ENCODE results near the gene PACS1. TPM values are rescaled to one million over a fixed set of nuclear protein-coding genes. Genes with fewer than 3 reads are reported as not detected.

The PACS1 gene
- total RNA-seq, 1 experiment from 2014 or later, result 91.8 TPM

DNA sequence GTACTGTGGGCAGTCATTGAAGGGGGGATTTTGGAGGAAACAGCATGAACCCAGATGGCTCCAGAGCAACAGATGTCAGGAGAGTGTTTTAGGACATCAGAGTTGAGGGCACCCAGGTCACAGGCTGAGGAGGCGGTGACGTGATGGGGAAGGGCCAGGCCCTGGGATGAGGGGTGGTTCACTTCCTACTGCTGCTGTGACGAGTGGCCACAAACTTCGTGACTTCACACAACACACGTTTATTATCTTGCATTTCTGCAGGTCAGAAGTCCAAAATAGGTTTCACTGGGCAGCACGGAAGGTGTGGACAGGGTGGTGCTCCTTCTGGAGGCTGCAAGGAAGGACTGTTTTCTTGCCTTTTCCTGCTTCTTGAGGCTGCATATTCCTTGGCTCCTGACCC is 120.7 kb downstream of the PACS1 start:
- ATAC-seq, result no peak
- Histone ChIP-seq H3K27me3 (ENCODE audit: control insufficient read depth, insufficient read depth, low read length) (no peaks in the 10 kb centered on the region), H3K27ac (ENCODE audit: low read length) (no peak overlapping the region), H3K9me3 (ENCODE audit: control insufficient read depth, insufficient read depth, low read depth, low read length) (peaks cover 5% of the 10 kb centered on the region; the same call in 1 of the 2 replicates), H3K4me3 (ENCODE audit: low read depth in 2 of 2, low read length in 2 of 2) (no peak overlapping the region), H3K36me3 (ENCODE audit: control insufficient read depth, insufficient read depth, low read length) (no peaks in the 10 kb centered on the region), H3K4me1 (ENCODE audit: control insufficient read depth, insufficient read depth, low read length) (no peaks in the 10 kb centered on the region)
- DNase-seq (ENCODE audit: low read depth, low spot score), result no peak
- in situ Hi-C loops (cut with HindIII; ENCODE audit: low pct_unique_long_range_greater_than_20kb, low sequenced_read_pairs) (no loop called here), intact Hi-C loops (cut with micrococcal nuclease; ENCODE audit: unreplicated experiment) (no loop called here)
- TF ChIP-seq POLR2AphosphoS5 (IDR thresholded peaks at IDR 0.05; ENCODE audit: low read depth, low read length), result no peak
- TF ChIP-seq, protein P1, sequence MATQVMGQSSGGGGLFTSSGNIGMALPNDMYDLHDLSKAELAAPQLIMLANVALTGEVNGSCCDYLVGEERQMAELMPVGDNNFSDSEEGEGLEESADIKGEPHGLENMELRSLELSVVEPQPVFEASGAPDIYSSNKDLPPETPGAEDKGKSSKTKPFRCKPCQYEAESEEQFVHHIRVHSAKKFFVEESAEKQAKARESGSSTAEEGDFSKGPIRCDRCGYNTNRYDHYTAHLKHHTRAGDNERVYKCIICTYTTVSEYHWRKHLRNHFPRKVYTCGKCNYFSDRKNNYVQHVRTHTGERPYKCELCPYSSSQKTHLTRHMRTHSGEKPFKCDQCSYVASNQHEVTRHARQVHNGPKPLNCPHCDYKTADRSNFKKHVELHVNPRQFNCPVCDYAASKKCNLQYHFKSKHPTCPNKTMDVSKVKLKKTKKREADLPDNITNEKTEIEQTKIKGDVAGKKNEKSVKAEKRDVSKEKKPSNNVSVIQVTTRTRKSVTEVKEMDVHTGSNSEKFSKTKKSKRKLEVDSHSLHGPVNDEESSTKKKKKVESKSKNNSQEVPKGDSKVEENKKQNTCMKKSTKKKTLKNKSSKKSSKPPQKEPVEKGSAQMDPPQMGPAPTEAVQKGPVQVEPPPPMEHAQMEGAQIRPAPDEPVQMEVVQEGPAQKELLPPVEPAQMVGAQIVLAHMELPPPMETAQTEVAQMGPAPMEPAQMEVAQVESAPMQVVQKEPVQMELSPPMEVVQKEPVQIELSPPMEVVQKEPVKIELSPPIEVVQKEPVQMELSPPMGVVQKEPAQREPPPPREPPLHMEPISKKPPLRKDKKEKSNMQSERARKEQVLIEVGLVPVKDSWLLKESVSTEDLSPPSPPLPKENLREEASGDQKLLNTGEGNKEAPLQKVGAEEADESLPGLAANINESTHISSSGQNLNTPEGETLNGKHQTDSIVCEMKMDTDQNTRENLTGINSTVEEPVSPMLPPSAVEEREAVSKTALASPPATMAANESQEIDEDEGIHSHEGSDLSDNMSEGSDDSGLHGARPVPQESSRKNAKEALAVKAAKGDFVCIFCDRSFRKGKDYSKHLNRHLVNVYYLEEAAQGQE (IDR thresholded peaks at IDR 0.05; ENCODE audit: insufficient read depth in 1 of 2, low read depth in 2 of 2, low read length in 1 of 2), result no peak
- TF ChIP-seq, protein P2, sequence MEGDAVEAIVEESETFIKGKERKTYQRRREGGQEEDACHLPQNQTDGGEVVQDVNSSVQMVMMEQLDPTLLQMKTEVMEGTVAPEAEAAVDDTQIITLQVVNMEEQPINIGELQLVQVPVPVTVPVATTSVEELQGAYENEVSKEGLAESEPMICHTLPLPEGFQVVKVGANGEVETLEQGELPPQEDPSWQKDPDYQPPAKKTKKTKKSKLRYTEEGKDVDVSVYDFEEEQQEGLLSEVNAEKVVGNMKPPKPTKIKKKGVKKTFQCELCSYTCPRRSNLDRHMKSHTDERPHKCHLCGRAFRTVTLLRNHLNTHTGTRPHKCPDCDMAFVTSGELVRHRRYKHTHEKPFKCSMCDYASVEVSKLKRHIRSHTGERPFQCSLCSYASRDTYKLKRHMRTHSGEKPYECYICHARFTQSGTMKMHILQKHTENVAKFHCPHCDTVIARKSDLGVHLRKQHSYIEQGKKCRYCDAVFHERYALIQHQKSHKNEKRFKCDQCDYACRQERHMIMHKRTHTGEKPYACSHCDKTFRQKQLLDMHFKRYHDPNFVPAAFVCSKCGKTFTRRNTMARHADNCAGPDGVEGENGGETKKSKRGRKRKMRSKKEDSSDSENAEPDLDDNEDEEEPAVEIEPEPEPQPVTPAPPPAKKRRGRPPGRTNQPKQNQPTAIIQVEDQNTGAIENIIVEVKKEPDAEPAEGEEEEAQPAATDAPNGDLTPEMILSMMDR (IDR thresholded peaks at IDR 0.05), result no peak
- TF ChIP-seq SIN3A (IDR thresholded peaks at IDR 0.05; ENCODE audit: borderline replicate concordance, insufficient read depth, low read depth, low read length), result no peak
- no peak for TF ChIP-seq TCF7L2 (IDR thresholded peaks at IDR 0.05; ENCODE audit: low read depth, low read length)
- ChIA-PET CTCF (no interaction called here), POLR2A (no interaction called here)
- no TSS peak for BruUV-seq (replicated peaks)

DNA sequence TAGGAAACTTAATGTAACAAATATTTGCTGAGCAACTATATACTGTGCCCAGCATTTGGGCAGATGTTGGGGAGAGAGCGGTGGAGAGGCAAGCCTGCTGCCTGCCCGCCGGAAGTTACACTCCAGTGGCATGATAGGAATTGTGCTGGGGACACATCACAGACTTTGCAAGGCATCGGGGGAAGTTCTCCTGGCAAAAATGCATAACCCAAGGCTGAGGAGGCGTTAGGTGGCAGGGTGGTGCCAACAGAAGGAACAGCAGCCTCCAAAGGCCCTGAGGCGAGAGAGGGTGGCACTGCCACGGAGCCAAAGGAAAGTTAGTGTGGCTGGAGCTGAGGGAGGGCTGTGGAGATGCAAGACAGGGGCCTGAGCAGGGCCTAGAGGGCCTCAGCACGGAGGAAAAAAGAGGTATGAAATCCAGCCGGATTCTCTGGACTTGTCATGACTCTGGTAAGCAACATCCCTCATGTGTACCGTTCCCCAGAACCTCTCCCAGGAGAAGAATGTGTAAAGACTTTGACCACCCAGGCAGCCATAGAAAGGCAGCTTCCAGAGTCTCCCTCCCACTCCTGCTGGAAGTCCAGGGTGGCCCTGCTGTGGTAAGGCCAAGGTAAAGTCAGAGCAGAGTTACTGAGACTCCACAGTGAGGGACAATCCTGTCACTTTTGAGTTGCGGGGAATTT is 122.2 kb downstream of the PACS1 start:
- no peak overlapping the region for H3K27ac ChIP-seq (ENCODE audit: low read length)
- no peaks in the 10 kb centered on the region for H3K27me3 ChIP-seq (ENCODE audit: control insufficient read depth, insufficient read depth, low read length)
- H3K9me3 ChIP-seq (ENCODE audit: control insufficient read depth, insufficient read depth, low read depth, low read length), result peaks cover 5% of the 10 kb centered on the region; the same call in 1 of the 2 replicates
- no peak for DNase-seq (ENCODE audit: low read depth, low spot score)
- TF ChIP-seq TCF7L2 (IDR thresholded peaks at IDR 0.05; ENCODE audit: low read depth, low read length) (no peak), POLR2AphosphoS5 (IDR thresholded peaks at IDR 0.05; ENCODE audit: low read depth, low read length) (no peak), SIN3A (IDR thresholded peaks at IDR 0.05; ENCODE audit: borderline replicate concordance, insufficient read depth, low read depth, low read length) (no peak)
- TF ChIP-seq, protein P2 (IDR thresholded peaks at IDR 0.05), result no peak
- TF ChIP-seq, protein P1 (IDR thresholded peaks at IDR 0.05; ENCODE audit: insufficient read depth in 1 of 2, low read depth in 2 of 2, low read length in 1 of 2), result no peak
- intact Hi-C loops (cut with micrococcal nuclease; ENCODE audit: unreplicated experiment), result no loop called here
- POLR2A ChIA-PET, result no interaction called here
- in situ Hi-C loops (cut with HindIII; ENCODE audit: low pct_unique_long_range_greater_than_20kb, low sequenced_read_pairs), result no loop called here
- no peak overlapping the region for H3K4me3 ChIP-seq (ENCODE audit: low read depth in 2 of 2, low read length in 2 of 2)
- no peak for ATAC-seq
- H3K4me1 ChIP-seq (ENCODE audit: control insufficient read depth, insufficient read depth, low read length), result no peaks in the 10 kb centered on the region
- H3K36me3 ChIP-seq (ENCODE audit: control insufficient read depth, insufficient read depth, low read length), result no peaks in the 10 kb centered on the region
- CTCF ChIA-PET, result no interaction called here
- no TSS peak for BruUV-seq (replicated peaks)

Measured in Panc1 (cell line).